K562 (cell line): ENCODE results near the gene TIA1.

Experiments used
- CHD2 ChIP-seq: IDR thresholded peaks from 2 replicates; pipeline ENCODE4 v1.6.1; 2011; ENCODE audit warnings: low read depth, low read length
- CTCF ChIP-seq, 3 experiments: IDR thresholded peaks in 2 of 3; conservative IDR thresholded peaks in 1 of 3; 2 replicates each; pipeline ENCODE4 v1.5.1; 2011 to 2012; ENCODE audit warnings: low read length in 3 of 3, mild to moderate bottlenecking in 3 of 3, control low read depth in 2 of 3, improper control_type of control experiment in 1 of 3, inconsistent platforms in 1 of 3, low read depth in 1 of 3, mixed read lengths in 1 of 3, moderate library complexity in 1 of 3; ENCODE audit not compliant: insufficient read depth in 2 of 3
- ILF3 ChIP-seq: fragments of 450-650 bp; IDR thresholded peaks from 2 replicates; pipeline ENCODE4 v1.6.1; 2018; ENCODE audit warnings: antibody characterized with exemption, mild to moderate bottlenecking, moderate library complexity, borderline replicate concordance
- MAFK ChIP-seq: IDR thresholded peaks from 2 replicates; pipeline ENCODE4 v1.6.1; 2011; ENCODE audit warnings: low read length, improper control_type of control experiment
- NRF1 ChIP-seq, 2 experiments: fragments of 450-650 bp; IDR thresholded peaks in 1 of 2; conservative IDR thresholded peaks in 1 of 2; 2 replicates each; pipeline ENCODE4 v1.6.1; 2014; ENCODE audit warnings: mild to moderate bottlenecking in 2 of 2
- ZBTB8A ChIP-seq: fragments of 450-650 bp; IDR thresholded peaks from 2 replicates; pipeline ENCODE4 v1.6.1; 2018; ENCODE audit warnings: mild to moderate bottlenecking, moderate library complexity; ENCODE audit not compliant: partially characterized antibody

- TF ChIP-seq ZBTB8A (no peak), NRF1 (conservative IDR thresholded peaks at IDR 0.05 in 1 of 2, IDR thresholded peaks at IDR 0.05 in 1 of 2) (no peak), CTCF (IDR thresholded peaks at IDR 0.05 in 2 of 3, conservative IDR thresholded peaks at IDR 0.05 in 1 of 3; ENCODE audit: insufficient read depth in 2 of 3, low read depth in 1 of 3, low read length in 3 of 3) (no peak), CHD2 (no peak), MAFK (no peak), ILF3 (no peak)
These were observed 65.7 kb downstream of the TIA1 start for GRCh38 chr2:70182689-70183088.
